SK-N-SH treated with all-trans-retinoic acid at 6 μM for 48 hours (cell line): ENCODE data around the gene GPS2.
"Not testable (repeated sequence)": the region's sequence is repeated elsewhere in the genome, so short reads cannot be mapped to it uniquely, and the experiment has no call there.

Experiments used
- ATAC-seq: fragments of 200-7000 bp; cut with Tn5 transposase; 3 replicates; pipeline ENCODE4 v1.9.1; 2020; ENCODE audit warnings: mild to moderate bottlenecking, moderate library complexity
- ARNTL ChIP-seq: fragments of 450-650 bp; formaldehyde crosslinking; IDR thresholded peaks from 2 replicates; pipeline ENCODE4 v1.5.0; 2020; ENCODE audit warnings: low read depth, mild to moderate bottlenecking, moderate library complexity, borderline replicate concordance
- BACH2 ChIP-seq: fragments of 250-450 bp; sonication (Bioruptor Pico); IDR thresholded peaks from 2 replicates; pipeline ENCODE4 v1.9.0; 2021; ENCODE audit warnings: mild to moderate bottlenecking, borderline replicate concordance
- CREB5 ChIP-seq: fragments of 250-450 bp; sonication (Bioruptor Pico); IDR thresholded peaks from 2 replicates; pipeline ENCODE4 v1.5.1; 2020; ENCODE audit warnings: low read depth, mild to moderate bottlenecking, moderate library complexity
- CSDC2 ChIP-seq: fragments of 250-450 bp; sonication (Bioruptor Pico); IDR thresholded peaks from 2 replicates; pipeline ENCODE4 v1.5.0; 2020; ENCODE audit warnings: mild to moderate bottlenecking, moderate library complexity
- CSRNP3 ChIP-seq: fragments of 250-450 bp; sonication (Bioruptor Pico); IDR thresholded peaks from 2 replicates; pipeline ENCODE4 v1.5.1; 2021; ENCODE audit warnings: mild to moderate bottlenecking, moderate library complexity
- ESRRG ChIP-seq: fragments of 250-450 bp; sonication (Bioruptor Pico); IDR thresholded peaks from 2 replicates; pipeline ENCODE4 v1.6.1; 2021; ENCODE audit warnings: mild to moderate bottlenecking
- GLIS3 ChIP-seq: fragments of 250-450 bp; sonication (Bioruptor Pico); IDR thresholded peaks from 2 replicates; pipeline ENCODE4 v1.5.0; 2020; ENCODE audit warnings: mild to moderate bottlenecking, moderate library complexity
- ISL1 ChIP-seq: fragments of 250-450 bp; sonication (Bioruptor Pico); IDR thresholded peaks from 2 replicates; pipeline ENCODE4 v2.1.2; 2022; ENCODE audit warnings: mild to moderate bottlenecking, moderate library complexity
- OSR1 ChIP-seq: fragments of 250-450 bp; sonication (Bioruptor Pico); IDR thresholded peaks from 2 replicates; pipeline ENCODE4 v1.8.0; 2022; ENCODE audit warnings: moderate library complexity, mild to moderate bottlenecking, inconsistent platforms
- PATZ1 ChIP-seq: fragments of 250-450 bp; sonication (Bioruptor Pico); IDR thresholded peaks from 2 replicates; pipeline ENCODE4 v1.8.0; 2020; ENCODE audit warnings: mild to moderate bottlenecking, moderate library complexity, borderline replicate concordance
- POU6F1 ChIP-seq: fragments of 250-450 bp; sonication (Bioruptor Pico); IDR thresholded peaks from 2 replicates; pipeline ENCODE4 v1.8.0; 2021; ENCODE audit warnings: low read depth, mild to moderate bottlenecking, moderate library complexity, borderline replicate concordance
- PPARA ChIP-seq: fragments of 250-450 bp; sonication (Bioruptor Pico); IDR thresholded peaks from 2 replicates; pipeline ENCODE4 v1.5.0; 2020; ENCODE audit warnings: mild to moderate bottlenecking, borderline replicate concordance
- RARB ChIP-seq: fragments of 250-450 bp; sonication (Bioruptor Pico); IDR thresholded peaks from 2 replicates; pipeline ENCODE4 v1.8.0; 2021; ENCODE audit warnings: mild to moderate bottlenecking, moderate library complexity
- SNAI2 ChIP-seq: fragments of 250-450 bp; sonication (Bioruptor Pico); IDR thresholded peaks from 2 replicates; pipeline ENCODE4 v1.5.0; 2020; ENCODE audit warnings: mild to moderate bottlenecking, moderate library complexity
- TCF4 ChIP-seq: fragments of 250-450 bp; sonication (Bioruptor Pico); IDR thresholded peaks from 2 replicates; pipeline ENCODE4 v1.8.0; 2021; ENCODE audit warnings: mild to moderate bottlenecking, moderate library complexity, borderline replicate concordance
- TOX ChIP-seq: fragments of 250-450 bp; sonication (Bioruptor Pico); IDR thresholded peaks from 2 replicates; pipeline ENCODE4 v1.8.0; 2021; ENCODE audit warnings: mild to moderate bottlenecking, moderate library complexity, borderline replicate concordance
- TSHZ2 ChIP-seq: fragments of 250-450 bp; sonication (Bioruptor Pico); IDR thresholded peaks from 2 replicates; pipeline ENCODE4 v1.5.0; 2020; ENCODE audit warnings: mild to moderate bottlenecking, moderate library complexity
- ZC3H10 ChIP-seq: fragments of 250-450 bp; sonication (Bioruptor Pico); IDR thresholded peaks from 2 replicates; pipeline ENCODE4 v1.5.1; 2021; ENCODE audit warnings: mild to moderate bottlenecking, moderate library complexity
- ZFP30 ChIP-seq: fragments of 450-650 bp; formaldehyde crosslinking; IDR thresholded peaks from 2 replicates; pipeline ENCODE4 v1.5.0; 2022; ENCODE audit warnings: mild to moderate bottlenecking, moderate library complexity
- ZNF565 ChIP-seq: fragments of 450-650 bp; formaldehyde crosslinking; conservative IDR thresholded peaks from 2 replicates; pipeline ENCODE4 v1.5.0; 2020; ENCODE audit warnings: low read depth, mild to moderate bottlenecking, moderate library complexity
- ZNF8 ChIP-seq: fragments of 450-650 bp; formaldehyde crosslinking; IDR thresholded peaks from 2 replicates; pipeline ENCODE4 v1.5.0; 2020; ENCODE audit warnings: mild to moderate bottlenecking, moderate library complexity

Gene GPS2

GRCh38 chr17:7334938-7335538 is 19.9 kb upstream of the GPS2 start:
- TF ChIP-seq ARNTL = no peak
- no peak for TF ChIP-seq RARB
- no peak for TF ChIP-seq ISL1
- no peak for TF ChIP-seq TCF4
- TF ChIP-seq PATZ1 (CRISPR knock-in tag) = no peak
- TF ChIP-seq TOX (CRISPR knock-in tag) = no peak
- TF ChIP-seq SNAI2 (CRISPR knock-in tag) = no peak
- no peak for TF ChIP-seq CSDC2 (CRISPR knock-in tag)
- no peak for TF ChIP-seq ZFP30
- TF ChIP-seq POU6F1 (CRISPR knock-in tag) = no peak
- TF ChIP-seq OSR1 (CRISPR knock-in tag) = no peak
- no peak for TF ChIP-seq ZNF565
- no peak for TF ChIP-seq ESRRG (CRISPR knock-in tag)
- TF ChIP-seq CSRNP3 (CRISPR knock-in tag) = no peak
- TF ChIP-seq, all 23 proteins: peak for 0
- ATAC-seq = no peak

GRCh38 chr17:7332600-7333069 is 17.5 kb upstream of the GPS2 start:
- ATAC-seq = not testable (repeated sequence)

GRCh38 chr17:7332111-7332510 is 17.0 kb upstream of the GPS2 start:
- ATAC-seq = no peak
- TF ChIP-seq TOX (CRISPR knock-in tag) (no peak), ZNF8 (no peak), CSDC2 (CRISPR knock-in tag) (no peak), PPARA (CRISPR knock-in tag) (no peak), BACH2 (CRISPR knock-in tag) (no peak), ESRRG (CRISPR knock-in tag) (no peak), RARB (no peak), GLIS3 (CRISPR knock-in tag) (no peak), TCF4 (no peak), CREB5 (no peak), OSR1 (CRISPR knock-in tag) (no peak), CSRNP3 (CRISPR knock-in tag) (no peak), ZFP30 (no peak), ISL1 (no peak), TSHZ2 (CRISPR knock-in tag) (no peak), ZC3H10 (CRISPR knock-in tag) (no peak)
